Esophagus squamous epithelium (tissue), 5 donors: ENCODE results near the gene DENND1A. TPM values are rescaled to one million over a fixed set of nuclear protein-coding genes. Genes with fewer than 3 reads are reported as not detected.
A peak's percentile ranks its signal among the peaks of the same experiment; 100 is the strongest.

ENCODE experiments used
- DNase-seq: peaks from one replicate; lab custom pipeline; 2025; lab: John Stamatoyannopoulos, UW
- H3K27ac ChIP-seq, 4 donors: fragments of 200-600 bp; sonication (generic); one replicate each; pipeline ENCODE4 v1.5.1; 2016 to 2019; ENCODE audit warnings: mild to moderate bottlenecking in 1 of 4
- H3K27me3 ChIP-seq, 4 donors: fragments of 200-600 bp; sonication (generic); 1 replicate in 3 of 4; 2 replicates in 1 of 4; pipeline versions ENCODE4 v1.5.1 to v1.6.0; 2017 to 2021; ENCODE audit warnings: antibody characterized with exemption in 1 of 4
- H3K36me3 ChIP-seq, 3 donors: fragments of 200-600 bp; sonication (generic); one replicate each; pipeline ENCODE4 v1.5.1; 2016 to 2019
- H3K4me1 ChIP-seq, 3 donors: fragments of 200-600 bp; sonication (generic); one replicate each; pipeline ENCODE4 v1.5.1; 2017 to 2019
- H3K4me3 ChIP-seq, 4 donors: fragments of 200-600 bp; sonication (generic); 1 replicate in 3 of 4; 2 replicates in 1 of 4; pipeline ENCODE4 v1.5.1; 2016 to 2019; ENCODE audit warnings: mild to moderate bottlenecking in 2 of 4, moderate library complexity in 1 of 4
- H3K9me3 ChIP-seq, 3 donors: fragments of 200-600 bp; sonication (generic); one replicate each; pipeline ENCODE4 v1.5.1; 2016 to 2019
- POLR2A ChIP-seq, 4 donors: fragments of 450-650 bp; IDR thresholded peaks; one replicate each; pipeline ENCODE4 v1.6.1; 2017; ENCODE audit warnings: antibody characterized with exemption in 4 of 4, mild to moderate bottlenecking in 4 of 4, moderate library complexity in 3 of 4
- WGBS, 2 donors: methylation state at CpG; one replicate each; pipeline ENCODE4 v1.1.5; 2018; 5-methylcytosine and 5-hydroxymethylcytosine counted together
- intact Hi-C: fragments of 100-400 bp; cut with DNase I; formaldehyde crosslinking; loops from one replicate; pipeline ENCODE4 v1.15.0; 2022
- total RNA-seq, 4 donors: library from RNA; depleted of rRNA; stranded (reverse); fragments of >200 nt; gene quantifications; one replicate each; pipeline ENCODE4 v1.1.0, GENCODE V29; 2016
- TF ChIP-seq, protein P1 (sequence below), 6 experiments: fragments of 450-650 bp in 4 of 6; fragments of 200-600 bp in 2 of 6; sonication (generic) in 2 of 6; IDR thresholded peaks; one replicate each; pipeline ENCODE4 v1.5.1; 2016 to 2019; ENCODE audit warnings: antibody characterized with exemption in 6 of 6, mild to moderate bottlenecking in 4 of 6, moderate library complexity in 4 of 6
- donor health status: DM: yes; HTN: yes; CAD: no.

The DENND1A gene
- total RNA-seq, 4 donors from 2014 or later, result 5.3 to 16.0 (median 12.9) TPM

GRCh38 chr9:123835821-123836220, 94.1 kb downstream of the DENND1A start:
- intact Hi-C loops, result no loop called here
- Histone ChIP-seq H3K9me3 (no peaks in the 10 kb centered on the region), H3K4me3 (no peak overlapping the region), H3K36me3 (no peaks in the 10 kb centered on the region), H3K4me1 (peaks cover 0 to 15% (median 0%) of the 10 kb centered on the region in 3 donors), H3K27me3 (no peaks in the 10 kb centered on the region), H3K27ac (no peak overlapping the region)
- DNase-seq, result no peak
- TF ChIP-seq, protein P1, sequence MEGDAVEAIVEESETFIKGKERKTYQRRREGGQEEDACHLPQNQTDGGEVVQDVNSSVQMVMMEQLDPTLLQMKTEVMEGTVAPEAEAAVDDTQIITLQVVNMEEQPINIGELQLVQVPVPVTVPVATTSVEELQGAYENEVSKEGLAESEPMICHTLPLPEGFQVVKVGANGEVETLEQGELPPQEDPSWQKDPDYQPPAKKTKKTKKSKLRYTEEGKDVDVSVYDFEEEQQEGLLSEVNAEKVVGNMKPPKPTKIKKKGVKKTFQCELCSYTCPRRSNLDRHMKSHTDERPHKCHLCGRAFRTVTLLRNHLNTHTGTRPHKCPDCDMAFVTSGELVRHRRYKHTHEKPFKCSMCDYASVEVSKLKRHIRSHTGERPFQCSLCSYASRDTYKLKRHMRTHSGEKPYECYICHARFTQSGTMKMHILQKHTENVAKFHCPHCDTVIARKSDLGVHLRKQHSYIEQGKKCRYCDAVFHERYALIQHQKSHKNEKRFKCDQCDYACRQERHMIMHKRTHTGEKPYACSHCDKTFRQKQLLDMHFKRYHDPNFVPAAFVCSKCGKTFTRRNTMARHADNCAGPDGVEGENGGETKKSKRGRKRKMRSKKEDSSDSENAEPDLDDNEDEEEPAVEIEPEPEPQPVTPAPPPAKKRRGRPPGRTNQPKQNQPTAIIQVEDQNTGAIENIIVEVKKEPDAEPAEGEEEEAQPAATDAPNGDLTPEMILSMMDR (IDR thresholded peaks at IDR 0.05), result no peak
- no peak for TF ChIP-seq POLR2A (IDR thresholded peaks at IDR 0.05)
- 71 to 86% methylated on average over 1 of the region's 1 CpG for WGBS, 2 donors

DNA sequence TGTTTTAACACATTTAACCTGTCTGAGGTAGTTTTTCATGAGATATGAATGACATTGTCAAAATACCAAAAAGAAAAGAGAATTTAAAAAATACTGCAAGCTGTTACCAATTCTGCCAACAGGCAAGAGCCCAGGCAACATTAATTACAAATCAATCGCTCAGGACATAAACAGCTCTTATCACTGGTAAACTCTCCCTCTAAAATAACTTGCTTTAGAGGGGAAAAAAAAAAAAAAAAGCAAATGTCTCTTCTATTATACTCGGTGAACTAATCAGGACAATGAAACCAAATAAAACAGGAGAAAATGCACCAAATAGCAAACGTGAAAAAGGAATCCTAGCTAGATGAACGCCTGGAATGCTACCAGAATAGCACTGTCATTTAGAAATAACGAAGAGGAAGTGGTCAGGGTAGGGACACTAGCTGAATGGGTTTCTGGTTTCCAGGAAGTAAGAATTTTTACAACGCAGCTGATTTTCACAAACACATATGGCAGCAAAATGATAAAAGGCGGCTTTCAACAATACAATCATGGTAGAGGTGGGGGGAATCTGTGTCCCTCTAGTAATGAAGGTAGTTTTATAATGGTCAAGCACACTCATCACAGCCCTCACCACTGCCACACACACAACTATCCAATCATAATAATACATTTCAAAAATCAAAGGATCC, 94.9 kb downstream of the DENND1A start:
- intact Hi-C loops, result no loop called here
- Histone ChIP-seq H3K4me3 (peak overlapping the region in 2 of 4 donors; percentile 9 to 36), H3K4me1 (peaks cover 0 to 15% (median 0%) of the 10 kb centered on the region in 3 donors), H3K9me3 (no peaks in the 10 kb centered on the region), H3K36me3 (peaks cover 0 to 2% (median 0%) of the 10 kb centered on the region in 3 donors), H3K27me3 (no peaks in the 10 kb centered on the region), H3K27ac (no peak overlapping the region)
- WGBS, 2 donors, result 34 to 37% methylated on average over 7 of the region's 7 CpGs
- no peak for DNase-seq
- TF ChIP-seq POLR2A (IDR thresholded peaks at IDR 0.05), result no peak
- TF ChIP-seq, protein P1 (IDR thresholded peaks at IDR 0.05), result no peak

GRCh38 chr9:123834218-123834888, 95.6 kb downstream of the DENND1A start:
- peaks cover 0 to 15% (median 0%) of the 10 kb centered on the region in 3 donors for H3K4me1 ChIP-seq
- WGBS, 2 donors, result 52 to 53% methylated on average over 7 of the region's 7 CpGs
- H3K9me3 ChIP-seq, result no peaks in the 10 kb centered on the region
- TF ChIP-seq POLR2A (IDR thresholded peaks at IDR 0.05), result no peak
- TF ChIP-seq, protein P1 (IDR thresholded peaks at IDR 0.05), result no peak
- DNase-seq, result no peak
- no peak overlapping the region for H3K27ac ChIP-seq
- intact Hi-C loops, result no loop called here
- peak overlapping the region in 1 of 4 donors; percentile 9 for H3K4me3 ChIP-seq
- no peaks in the 10 kb centered on the region for H3K27me3 ChIP-seq
- H3K36me3 ChIP-seq, result peaks cover 0 to 5% (median 0%) of the 10 kb centered on the region in 3 donors

- no peak for TF ChIP-seq POLR2A (IDR thresholded peaks at IDR 0.05)
- TF ChIP-seq, protein P1 (IDR thresholded peaks at IDR 0.05), result no peak
- no peak overlapping the region for H3K4me3 ChIP-seq
- no peak overlapping the region for H3K27ac ChIP-seq
- H3K9me3 ChIP-seq, result peaks cover 0 to 10% (median 9%) of the 10 kb centered on the region in 3 donors
- intact Hi-C loops, result no loop called here
- no peak for DNase-seq
- 72 to 90% methylated on average over 7 to 8 of the region's 8 CpGs for WGBS, 2 donors
- peaks cover 0 to 5% (median 0%) of the 10 kb centered on the region in 3 donors for H3K36me3 ChIP-seq
- no peaks in the 10 kb centered on the region for H3K27me3 ChIP-seq
- peaks cover 0 to 15% (median 0%) of the 10 kb centered on the region in 3 donors for H3K4me1 ChIP-seq
Measured at GRCh38 chr9:123832858-123833650, 96.9 kb downstream of the DENND1A start.
